OCI-LY3 (cell line): ENCODE data around the gene MICU1.
A peak's percentile ranks its signal among the peaks of the same experiment; 100 is the strongest.

Experiments
- H2AFZ ChIP-seq: fragments of 200-600, 300-600 bp; shearing (Covaris generic); 2 replicates; pipeline ENCODE4 v1.6.0; 2014; ENCODE audit warnings: antibody characterized with exemption, low read depth, low read length
- H3K27ac ChIP-seq: fragments of 200-600, 300-600 bp; sonication (generic); 2 replicates; pipeline ENCODE4 v1.5.1; 2014; ENCODE audit warnings: mild to moderate bottlenecking, low read length, moderate library complexity, mixed read lengths
- H3K27me3 ChIP-seq: fragments of 200-600, 300-600 bp; sonication (generic); 2 replicates; pipeline ENCODE4 v1.6.1; 2014; ENCODE audit warnings: low read depth, low read length, mixed read lengths
- H3K36me3 ChIP-seq: fragments of 200-600, 300-600 bp; sonication (generic); replicated peaks from 2 replicates; pipeline ENCODE3; 2014; ENCODE audit warnings: low read depth, low read length, mixed read lengths
- H3K4me1 ChIP-seq: fragments of 300-600, 200-600 bp; sonication (generic); 2 replicates; pipeline ENCODE4 v1.6.1; 2014; ENCODE audit warnings: low read length, mixed read lengths
- H3K4me2 ChIP-seq: fragments of 200-600, 300-600 bp; sonication (generic); 2 replicates; pipeline ENCODE4 v1.6.1; 2014; ENCODE audit warnings: low read length, mixed read lengths
- H3K4me3 ChIP-seq: fragments of 300-600, 200-600 bp; sonication (generic); 2 replicates; pipeline ENCODE4 v1.5.1; 2014; ENCODE audit warnings: antibody characterized with exemption, mild to moderate bottlenecking, low read length, moderate library complexity
- H3K79me2 ChIP-seq: fragments of 300-600, 200-600 bp; shearing (Covaris generic); 2 replicates; pipeline ENCODE4 v1.6.1; 2014; ENCODE audit warnings: mild to moderate bottlenecking, low read length, mixed read lengths
- H3K9ac ChIP-seq: fragments of 300-600, 200-600 bp; shearing (Covaris generic); 2 replicates; pipeline ENCODE4 v1.6.0; 2014; ENCODE audit warnings: mild to moderate bottlenecking, low read length, moderate library complexity
- H3K9me3 ChIP-seq: fragments of 200-600, 300-600 bp; shearing (Covaris generic); 2 replicates; pipeline ENCODE4 v1.6.1; 2014; ENCODE audit warnings: low read length, mixed read lengths; ENCODE audit not compliant: insufficient read depth
- H4K20me1 ChIP-seq: fragments of 200-600, 300-600 bp; sonication (generic); 2 replicates; pipeline ENCODE4 v1.6.1; 2016; ENCODE audit warnings: low read length, mixed read lengths; ENCODE audit not compliant: insufficient read depth
- EZH2phosphoT487 ChIP-seq: fragments of 200-600 bp; shearing (Covaris generic); IDR thresholded peaks from 2 replicates; pipeline ENCODE4 v1.6.1; 2018; ENCODE audit warnings: antibody characterized with exemption, mixed run types, low read depth
- TF ChIP-seq, protein P1 (sequence below): fragments of 200-600, 300-600 bp; sonication (generic); IDR thresholded peaks from 2 replicates; pipeline ENCODE4 v1.5.1; 2014; ENCODE audit warnings: antibody characterized with exemption, low read length, low read depth

The MICU1 gene

DNA sequence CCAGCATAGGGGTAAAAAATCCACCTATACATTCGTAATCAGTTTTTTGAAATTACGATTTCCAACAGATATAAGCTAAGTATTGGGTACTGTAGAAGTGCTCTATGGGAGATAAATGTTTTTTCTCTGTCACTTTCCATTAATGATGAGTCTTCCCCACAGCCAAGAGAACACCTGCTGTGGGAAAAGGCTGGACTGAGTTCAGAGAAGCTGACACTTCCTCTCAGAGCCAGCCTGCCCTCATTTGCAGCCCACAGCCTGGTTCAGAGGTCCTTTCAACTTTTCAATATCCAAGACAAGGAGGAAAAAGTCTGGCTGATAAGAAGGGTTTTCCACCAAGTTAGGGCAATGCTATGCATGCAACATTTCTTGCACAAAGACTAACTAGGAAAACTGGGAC, 206.6 kb downstream of the MICU1 start:
- Histone ChIP-seq H3K9ac (no peak overlapping the region), H3K4me2 (no peak overlapping the region), H3K4me3 (no peak overlapping the region), H3K36me3 (peaks cover 4% of the 10 kb centered on the region), H3K9me3 (no peaks in the 10 kb centered on the region), H2AFZ (no peak overlapping the region), H3K27ac (no peak overlapping the region), H3K27me3 (no peaks in the 10 kb centered on the region), H3K4me1 (peaks cover 20% of the 10 kb centered on the region), H4K20me1 (no peaks in the 10 kb centered on the region), H3K79me2 (no peaks in the 10 kb centered on the region)
- TF ChIP-seq EZH2phosphoT487: no peak
- TF ChIP-seq, protein P1, sequence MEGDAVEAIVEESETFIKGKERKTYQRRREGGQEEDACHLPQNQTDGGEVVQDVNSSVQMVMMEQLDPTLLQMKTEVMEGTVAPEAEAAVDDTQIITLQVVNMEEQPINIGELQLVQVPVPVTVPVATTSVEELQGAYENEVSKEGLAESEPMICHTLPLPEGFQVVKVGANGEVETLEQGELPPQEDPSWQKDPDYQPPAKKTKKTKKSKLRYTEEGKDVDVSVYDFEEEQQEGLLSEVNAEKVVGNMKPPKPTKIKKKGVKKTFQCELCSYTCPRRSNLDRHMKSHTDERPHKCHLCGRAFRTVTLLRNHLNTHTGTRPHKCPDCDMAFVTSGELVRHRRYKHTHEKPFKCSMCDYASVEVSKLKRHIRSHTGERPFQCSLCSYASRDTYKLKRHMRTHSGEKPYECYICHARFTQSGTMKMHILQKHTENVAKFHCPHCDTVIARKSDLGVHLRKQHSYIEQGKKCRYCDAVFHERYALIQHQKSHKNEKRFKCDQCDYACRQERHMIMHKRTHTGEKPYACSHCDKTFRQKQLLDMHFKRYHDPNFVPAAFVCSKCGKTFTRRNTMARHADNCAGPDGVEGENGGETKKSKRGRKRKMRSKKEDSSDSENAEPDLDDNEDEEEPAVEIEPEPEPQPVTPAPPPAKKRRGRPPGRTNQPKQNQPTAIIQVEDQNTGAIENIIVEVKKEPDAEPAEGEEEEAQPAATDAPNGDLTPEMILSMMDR: no peak

DNA sequence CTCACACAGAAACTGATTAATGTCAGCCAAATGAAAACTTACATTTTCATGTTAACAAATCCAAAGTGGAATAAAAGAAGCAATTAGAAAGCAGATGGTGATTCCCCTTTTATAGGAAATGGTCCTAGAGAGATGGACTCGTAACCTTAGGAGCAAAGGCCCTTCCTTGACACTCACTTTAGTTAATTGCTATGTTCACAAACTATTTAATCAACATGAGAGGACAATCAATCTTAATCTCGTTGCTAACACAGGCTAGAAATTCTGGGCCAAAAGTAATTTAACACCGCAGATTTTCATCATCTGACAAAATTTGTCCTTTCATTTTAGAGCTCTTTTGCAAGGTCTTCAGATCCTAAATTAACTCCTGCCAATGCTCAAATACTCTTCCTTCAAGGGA, 207.2 kb downstream of the MICU1 start:
- no peaks in the 10 kb centered on the region for H3K79me2 ChIP-seq
- no peak overlapping the region for H3K27ac ChIP-seq
- peaks cover 8% of the 10 kb centered on the region for H3K36me3 ChIP-seq
- H3K4me2 ChIP-seq: no peak overlapping the region
- H2AFZ ChIP-seq: no peak overlapping the region
- no peak overlapping the region for H3K9ac ChIP-seq
- H3K9me3 ChIP-seq: no peaks in the 10 kb centered on the region
- H3K4me3 ChIP-seq: no peak overlapping the region
- TF ChIP-seq, protein P1: no peak
- TF ChIP-seq EZH2phosphoT487: no peak
- H3K27me3 ChIP-seq: no peaks in the 10 kb centered on the region
- no peaks in the 10 kb centered on the region for H4K20me1 ChIP-seq
- H3K4me1 ChIP-seq: peaks cover 20% of the 10 kb centered on the region

DNA sequence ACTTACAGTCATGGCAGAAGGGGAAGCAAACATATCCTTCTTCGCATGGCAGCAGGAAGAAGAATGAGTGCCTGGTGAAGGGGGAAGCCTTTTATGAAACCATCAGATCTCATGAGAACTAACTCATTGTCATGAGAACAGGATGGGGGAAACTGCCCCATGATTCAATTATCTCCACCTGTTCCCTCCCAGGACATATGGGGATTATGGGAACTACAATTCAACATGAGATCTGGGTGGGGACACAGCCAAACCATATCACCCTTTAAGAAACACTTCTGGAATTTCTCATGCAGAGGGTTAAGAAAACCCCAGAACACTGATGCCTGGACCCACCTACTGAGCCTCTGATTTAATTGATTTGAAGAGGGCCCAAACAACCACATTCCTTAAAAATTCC, 207.9 kb downstream of the MICU1 start:
- Histone ChIP-seq H3K4me1 (peaks cover 20% of the 10 kb centered on the region), H2AFZ (no peak overlapping the region), H3K27ac (no peak overlapping the region), H3K9me3 (no peaks in the 10 kb centered on the region), H3K4me3 (no peak overlapping the region), H3K4me2 (no peak overlapping the region), H4K20me1 (no peaks in the 10 kb centered on the region), H3K27me3 (no peaks in the 10 kb centered on the region), H3K36me3 (peaks cover 9% of the 10 kb centered on the region), H3K79me2 (no peaks in the 10 kb centered on the region), H3K9ac (no peak overlapping the region)
- TF ChIP-seq, protein P1: no peak
- no peak for TF ChIP-seq EZH2phosphoT487

DNA sequence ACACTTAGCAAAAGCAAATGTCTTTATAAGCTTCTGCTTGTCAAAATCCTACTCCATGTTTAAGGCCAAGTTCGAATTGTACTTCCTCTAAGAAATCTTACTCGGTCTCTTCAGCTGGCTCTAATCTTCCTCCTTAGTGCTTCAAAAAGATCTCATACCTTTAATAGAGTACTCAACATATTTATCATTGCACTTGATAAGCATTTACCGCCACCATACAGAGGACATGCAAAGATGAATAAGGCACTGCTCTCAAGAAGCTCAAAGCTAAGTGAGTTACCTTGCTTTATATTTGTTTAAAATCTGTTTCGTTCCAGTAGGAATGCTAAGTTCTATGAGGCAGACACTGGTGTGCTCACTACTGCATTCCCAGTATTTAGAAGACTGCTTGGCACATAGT, 209.2 kb downstream of the MICU1 start:
- Histone ChIP-seq H3K36me3 (peaks cover 4% of the 10 kb centered on the region), H3K27ac (peak overlapping the region; percentile 37), H3K4me1 (peaks cover 20% of the 10 kb centered on the region), H3K9ac (no peak overlapping the region), H3K4me3 (0 out of 2 replicates have a peak overlapping the region, but pooled peaks have one; percentile 8), H3K27me3 (no peaks in the 10 kb centered on the region), H3K79me2 (no peaks in the 10 kb centered on the region), H4K20me1 (no peaks in the 10 kb centered on the region), H3K9me3 (no peaks in the 10 kb centered on the region), H2AFZ (no peak overlapping the region), H3K4me2 (peak overlapping the region; percentile 50)
- TF ChIP-seq, protein P1: no peak
- TF ChIP-seq EZH2phosphoT487: no peak
